Trophoblast cell (in vitro differentiated cells and primary cell): ENCODE measurements around the gene KCNAB2.

Experiments
- DNase-seq, 2 donors: peaks; one replicate each; pipeline ENCODE4 v3.0.0-alpha.2; 2016
- H2AFZ ChIP-seq: 2 replicates; pipeline ENCODE4 v1.6.1; 2013; ENCODE audit warnings: low read length, moderate library complexity, mild to moderate bottlenecking; ENCODE audit not compliant: insufficient read depth, poor library complexity
- H2AK5ac ChIP-seq: 2 replicates; pipeline ENCODE4 v1.6.1; 2013; ENCODE audit warnings: mild to moderate bottlenecking, low read length
- H2BK120ac ChIP-seq: 2 replicates; pipeline ENCODE4 v1.6.1; 2013; ENCODE audit warnings: low read length, mild to moderate bottlenecking, moderate library complexity; ENCODE audit not compliant: insufficient read depth, poor library complexity
- H2BK12ac ChIP-seq: 2 replicates; pipeline ENCODE4 v1.6.1; 2013; ENCODE audit warnings: mild to moderate bottlenecking, low read length, moderate library complexity
- H2BK5ac ChIP-seq: 2 replicates; pipeline ENCODE4 v1.6.1; 2013; ENCODE audit warnings: low read length, low read depth, moderate library complexity, mild to moderate bottlenecking; ENCODE audit not compliant: poor library complexity
- H3K14ac ChIP-seq: 2 replicates; pipeline ENCODE4 v1.6.1; 2013; ENCODE audit warnings: mild to moderate bottlenecking, low read length
- H3K18ac ChIP-seq: 2 replicates; pipeline ENCODE4 v1.6.1; 2013; ENCODE audit warnings: mild to moderate bottlenecking, low read length
- H3K23ac ChIP-seq: 2 replicates; pipeline ENCODE4 v1.6.1; 2013; ENCODE audit warnings: low read length
- H3K27ac ChIP-seq: 2 replicates; pipeline ENCODE4 v1.5.1; 2013; ENCODE audit warnings: low read depth, mild to moderate bottlenecking, inconsistent platforms, low read length, moderate library complexity
- H3K27me3 ChIP-seq: 2 replicates; pipeline ENCODE4 v1.6.1; 2013; ENCODE audit warnings: inconsistent platforms, mild to moderate bottlenecking, low read length, moderate library complexity; ENCODE audit not compliant: insufficient read depth
- H3K36me3 ChIP-seq, 2 experiments: 1 replicate in 1 of 2; 2 replicates in 1 of 2; pipeline ENCODE4 v1.6.1; 2013; ENCODE audit warnings: low read length in 2 of 2, mild to moderate bottlenecking in 2 of 2, moderate library complexity in 1 of 2; ENCODE audit not compliant: insufficient read depth in 2 of 2, control insufficient read depth in 1 of 2
- H3K4ac ChIP-seq: 2 replicates; pipeline ENCODE4 v1.6.1; 2013; ENCODE audit warnings: low read depth, mild to moderate bottlenecking, low read length, moderate library complexity
- H3K4me1 ChIP-seq, 2 experiments: 1 replicate in 1 of 2; 2 replicates in 1 of 2; pipeline ENCODE4 v1.6.1; 2013; ENCODE audit warnings: low read length in 2 of 2, mild to moderate bottlenecking in 2 of 2, moderate library complexity in 1 of 2; ENCODE audit not compliant: insufficient read depth in 2 of 2, control insufficient read depth in 1 of 2
- H3K4me2 ChIP-seq: 2 replicates; pipeline ENCODE4 v1.6.1; 2013; ENCODE audit warnings: inconsistent platforms, mild to moderate bottlenecking, low read length, moderate library complexity
- H3K4me3 ChIP-seq: 2 replicates; pipeline ENCODE4 v1.5.1; 2013; ENCODE audit warnings: mild to moderate bottlenecking, low read depth, low read length, inconsistent platforms
- H3K79me1 ChIP-seq: one replicate; pipeline ENCODE4 v1.6.1; 2013; ENCODE audit warnings: low read length
- H3K79me2 ChIP-seq: 2 replicates; pipeline ENCODE4 v1.6.1; 2013; ENCODE audit warnings: low read length, mild to moderate bottlenecking; ENCODE audit not compliant: control insufficient read depth, insufficient read depth, poor library complexity
- H3K9ac ChIP-seq: 2 replicates; pipeline ENCODE4 v1.6.1; 2013; ENCODE audit warnings: mild to moderate bottlenecking, low read length
- H3K9me3 ChIP-seq: 2 replicates; pipeline ENCODE4 v1.6.1; 2013; ENCODE audit warnings: low read depth, mild to moderate bottlenecking, control low read depth, inconsistent platforms, low read length; ENCODE audit not compliant: insufficient read depth
- H4K12ac ChIP-seq: 2 replicates; pipeline ENCODE4 v1.6.1; 2013; ENCODE audit warnings: low read depth, mild to moderate bottlenecking, low read length, moderate library complexity
- H4K8ac ChIP-seq: 2 replicates; pipeline ENCODE4 v1.6.1; 2013; ENCODE audit warnings: low read depth, mild to moderate bottlenecking, low read length, moderate library complexity
- H4K91ac ChIP-seq: one replicate; pipeline ENCODE4 v1.6.1; 2013; ENCODE audit warnings: low read depth, mild to moderate bottlenecking, low read length, moderate library complexity
- WGBS: extraction: QIAGEN DNeasy Blood & Tissue Kit; methylation state at CpG from one replicate; pipeline ENCODE4 v1.1.7; 2013; ENCODE audit warnings: missing lambda C conversion rate; ENCODE audit not compliant: insufficient read length, insufficient coverage; ENCODE audit errors: extremely low coverage; 5-methylcytosine and 5-hydroxymethylcytosine counted together

Gene KCNAB2

GRCh38 chr1:6098303-6099215 lies 52.9 kb downstream of the KCNAB2 start:
- Histone ChIP-seq H4K12ac (no peak overlapping the region), H2AFZ (no peak overlapping the region), H3K79me1 (no peaks in the 10 kb centered on the region), H3K14ac (no peak overlapping the region), H3K9ac (no peak overlapping the region), H3K27ac (no peak overlapping the region), H3K23ac (no peak overlapping the region), H3K27me3 (no peaks in the 10 kb centered on the region), H3K4me3 (no peak overlapping the region), H2BK120ac (no peak overlapping the region), H4K8ac (no peak overlapping the region), H3K18ac (no peak overlapping the region), H3K4ac (no peak overlapping the region), H3K4me1 (no peaks in the 10 kb centered on the region), H3K36me3 (no peaks in the 10 kb centered on the region), H2BK12ac (no peak overlapping the region), H3K4me2 (no peak overlapping the region), H2AK5ac (no peak overlapping the region), H4K91ac (no peak overlapping the region), H3K9me3 (peaks cover 4% of the 10 kb centered on the region), H2BK5ac (no peak overlapping the region), H3K79me2 (no peaks in the 10 kb centered on the region)
- no CpG with 5 or more reads among the region's 24 CpGs for WGBS
- no peak for DNase-seq

- no peak for DNase-seq
- Histone ChIP-seq H3K27ac (no peak overlapping the region), H4K91ac (no peak overlapping the region), H3K9me3 (peaks cover 4% of the 10 kb centered on the region), H3K18ac (no peak overlapping the region), H2BK5ac (no peak overlapping the region), H3K79me1 (no peaks in the 10 kb centered on the region), H3K9ac (no peak overlapping the region), H3K4me1 (no peaks in the 10 kb centered on the region), H2BK12ac (no peak overlapping the region), H3K4me3 (no peak overlapping the region), H4K8ac (no peak overlapping the region), H3K27me3 (no peaks in the 10 kb centered on the region), H4K12ac (no peak overlapping the region), H3K79me2 (no peaks in the 10 kb centered on the region), H3K36me3 (no peaks in the 10 kb centered on the region), H2BK120ac (no peak overlapping the region), H2AFZ (no peak overlapping the region), H2AK5ac (no peak overlapping the region), H3K4me2 (no peak overlapping the region), H3K14ac (no peak overlapping the region), H3K4ac (no peak overlapping the region), H3K23ac (no peak overlapping the region)
- no CpG with 5 or more reads among the region's 15 CpGs for WGBS
These were observed 53.6 kb downstream of the KCNAB2 start for GRCh38 chr1:6099297-6099696.

DNA sequence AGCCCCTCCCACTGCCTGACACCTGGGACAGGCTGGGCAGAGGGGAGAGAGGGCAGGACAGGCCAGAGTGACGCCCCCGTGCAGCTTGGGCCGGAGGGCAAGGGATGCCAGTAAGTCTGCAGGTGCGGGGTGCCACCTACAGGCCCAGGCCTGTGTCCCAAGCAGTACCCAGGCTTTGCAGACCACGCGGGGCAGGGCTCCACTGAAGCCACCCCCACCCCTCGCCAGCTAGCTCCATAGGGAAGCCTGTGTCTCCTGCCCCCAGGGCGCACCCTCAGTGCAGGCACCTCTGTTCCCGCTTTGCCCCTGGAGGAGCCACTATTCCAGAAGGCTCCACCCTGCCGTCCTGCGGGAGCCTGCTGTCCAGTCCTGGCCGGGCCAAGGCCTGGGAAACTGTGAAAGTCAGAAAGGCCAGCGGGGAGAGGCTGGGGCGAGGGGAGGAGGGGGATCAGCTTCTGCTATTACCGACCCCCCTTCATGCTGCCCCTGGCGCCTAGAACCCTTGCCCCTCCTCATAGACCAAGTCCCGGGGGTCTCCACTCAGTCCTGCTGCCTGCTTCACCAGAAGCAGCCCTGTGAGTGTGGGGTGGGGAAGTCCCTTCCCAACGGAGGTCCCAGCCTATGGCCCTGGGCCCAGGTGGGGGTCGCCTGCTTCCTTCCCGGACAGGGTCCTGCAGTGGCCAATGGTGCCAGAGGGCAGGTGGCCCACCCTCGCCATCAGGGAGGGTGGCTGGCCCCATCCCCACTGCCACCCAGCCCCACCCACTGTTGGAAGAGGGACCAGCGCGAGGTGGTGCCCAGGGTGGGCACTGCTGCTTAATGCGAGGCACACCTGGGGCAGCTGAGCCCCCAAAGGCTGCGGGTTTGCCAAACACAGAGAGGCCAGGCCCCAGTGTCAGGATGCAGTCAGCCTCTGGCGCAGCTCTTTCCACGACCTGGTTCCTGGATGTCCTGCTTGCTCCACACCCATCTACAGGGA lies 54.4 kb downstream of the KCNAB2 start:
- H3K4me3 ChIP-seq, result no peak overlapping the region
- no peak overlapping the region for H3K4me2 ChIP-seq
- H4K8ac ChIP-seq, result no peak overlapping the region
- no CpG with 5 or more reads among the region's 27 CpGs for WGBS
- H3K9me3 ChIP-seq, result peaks cover 4% of the 10 kb centered on the region
- H3K79me1 ChIP-seq, result no peaks in the 10 kb centered on the region
- H3K9ac ChIP-seq, result no peak overlapping the region
- H3K27me3 ChIP-seq, result no peaks in the 10 kb centered on the region
- H2BK12ac ChIP-seq, result no peak overlapping the region
- no peaks in the 10 kb centered on the region for H3K36me3 ChIP-seq
- no peak overlapping the region for H2AK5ac ChIP-seq
- no peaks in the 10 kb centered on the region for H3K4me1 ChIP-seq
- H2AFZ ChIP-seq, result no peak overlapping the region
- H2BK5ac ChIP-seq, result no peak overlapping the region
- no peak overlapping the region for H3K14ac ChIP-seq
- no peak overlapping the region for H4K91ac ChIP-seq
- H2BK120ac ChIP-seq, result no peak overlapping the region
- no peak overlapping the region for H4K12ac ChIP-seq
- no peak overlapping the region for H3K27ac ChIP-seq
- H3K4ac ChIP-seq, result no peak overlapping the region
- DNase-seq, result no peak
- no peak overlapping the region for H3K18ac ChIP-seq
- no peaks in the 10 kb centered on the region for H3K79me2 ChIP-seq
- H3K23ac ChIP-seq, result no peak overlapping the region

DNA sequence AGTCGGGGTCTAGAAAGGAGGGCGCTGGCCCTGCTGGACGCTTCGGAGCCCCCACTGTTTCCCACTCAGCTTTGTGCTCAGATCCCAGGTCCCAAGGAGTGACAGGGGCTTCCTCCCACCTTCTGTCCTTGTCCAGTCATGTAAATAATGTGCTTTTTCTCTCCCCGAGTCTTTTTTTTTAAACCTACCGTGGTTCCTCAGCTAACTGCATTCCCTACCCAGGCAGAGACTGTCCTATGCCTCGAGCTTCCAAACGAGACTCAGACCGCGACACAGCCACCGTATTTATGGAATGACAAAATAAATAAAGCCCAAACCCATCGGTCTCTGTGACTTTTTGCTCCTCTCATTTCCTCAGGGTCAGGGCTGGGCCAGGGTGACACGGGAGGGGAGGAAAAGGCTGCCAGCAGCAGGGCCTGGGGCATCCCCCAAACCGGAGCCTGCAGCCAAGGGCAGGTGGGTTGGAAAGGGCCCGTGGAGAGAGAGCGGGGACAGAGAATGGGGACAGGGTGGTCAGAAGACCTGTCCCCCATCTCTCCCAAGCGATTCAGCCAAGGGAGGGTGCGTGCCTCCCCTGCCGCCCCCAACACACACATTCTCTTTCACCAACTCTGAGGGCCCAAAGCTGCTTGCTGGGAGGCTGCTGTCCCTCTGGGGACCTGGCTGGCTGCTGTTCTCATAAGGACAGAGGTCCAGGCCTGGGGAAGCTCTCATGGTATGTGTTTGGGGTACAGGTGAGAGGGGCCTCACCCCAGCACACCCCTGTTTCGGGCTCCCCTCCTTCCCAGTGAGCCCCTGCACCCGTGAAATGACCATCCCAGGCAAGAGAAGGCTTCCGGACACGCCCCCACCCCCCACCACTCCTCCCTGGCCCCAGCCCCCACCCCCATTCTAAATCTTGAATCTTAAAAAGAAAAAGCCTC lies 55.4 kb downstream of the KCNAB2 start:
- no peak overlapping the region for H4K91ac ChIP-seq
- no CpG with 5 or more reads among the region's 23 CpGs for WGBS
- H3K79me1 ChIP-seq, result no peaks in the 10 kb centered on the region
- no peak overlapping the region for H4K12ac ChIP-seq
- H4K8ac ChIP-seq, result no peak overlapping the region
- no peak overlapping the region for H3K4me2 ChIP-seq
- no peaks in the 10 kb centered on the region for H3K4me1 ChIP-seq
- no peak overlapping the region for H3K4me3 ChIP-seq
- no peak overlapping the region for H3K4ac ChIP-seq
- H3K36me3 ChIP-seq, result no peaks in the 10 kb centered on the region
- no peak overlapping the region for H3K27ac ChIP-seq
- no peak overlapping the region for H3K14ac ChIP-seq
- H3K18ac ChIP-seq, result no peak overlapping the region
- H3K27me3 ChIP-seq, result no peaks in the 10 kb centered on the region
- H2AK5ac ChIP-seq, result no peak overlapping the region
- H3K9me3 ChIP-seq, result peaks cover 4% of the 10 kb centered on the region
- no peak for DNase-seq
- H2BK12ac ChIP-seq, result no peak overlapping the region
- H3K79me2 ChIP-seq, result no peaks in the 10 kb centered on the region
- H2BK120ac ChIP-seq, result no peak overlapping the region
- no peak overlapping the region for H2AFZ ChIP-seq
- H3K9ac ChIP-seq, result no peak overlapping the region
- no peak overlapping the region for H2BK5ac ChIP-seq
- H3K23ac ChIP-seq, result no peak overlapping the region
